ENCODE measurements around the gene GALM.
"Not testable (repeated sequence)": the region's sequence is repeated elsewhere in the genome, so short reads cannot be mapped to it uniquely, and the experiment has no call there.

GALM gene

DNA sequence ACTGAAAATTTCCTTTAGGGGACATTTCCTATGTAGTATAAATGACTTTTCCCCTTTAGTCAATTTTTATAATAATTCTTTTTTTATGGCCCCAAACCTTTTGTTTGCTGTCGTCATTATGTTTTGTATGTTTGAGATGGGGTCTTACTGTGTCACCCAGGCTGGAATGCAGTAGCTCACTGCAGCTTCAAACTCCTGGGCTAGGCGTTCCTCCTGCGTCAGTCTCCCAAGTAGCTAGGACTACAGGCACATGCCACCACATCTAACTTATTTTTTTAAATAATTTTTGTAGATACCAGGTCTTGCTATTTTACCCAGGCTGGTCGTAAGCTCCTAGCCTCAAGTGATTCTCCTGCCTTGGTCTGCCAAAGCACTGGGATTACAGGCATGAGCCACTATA lies 30.8 kb upstream of the GALM start:
- TF ChIP-seq, protein P1, sequence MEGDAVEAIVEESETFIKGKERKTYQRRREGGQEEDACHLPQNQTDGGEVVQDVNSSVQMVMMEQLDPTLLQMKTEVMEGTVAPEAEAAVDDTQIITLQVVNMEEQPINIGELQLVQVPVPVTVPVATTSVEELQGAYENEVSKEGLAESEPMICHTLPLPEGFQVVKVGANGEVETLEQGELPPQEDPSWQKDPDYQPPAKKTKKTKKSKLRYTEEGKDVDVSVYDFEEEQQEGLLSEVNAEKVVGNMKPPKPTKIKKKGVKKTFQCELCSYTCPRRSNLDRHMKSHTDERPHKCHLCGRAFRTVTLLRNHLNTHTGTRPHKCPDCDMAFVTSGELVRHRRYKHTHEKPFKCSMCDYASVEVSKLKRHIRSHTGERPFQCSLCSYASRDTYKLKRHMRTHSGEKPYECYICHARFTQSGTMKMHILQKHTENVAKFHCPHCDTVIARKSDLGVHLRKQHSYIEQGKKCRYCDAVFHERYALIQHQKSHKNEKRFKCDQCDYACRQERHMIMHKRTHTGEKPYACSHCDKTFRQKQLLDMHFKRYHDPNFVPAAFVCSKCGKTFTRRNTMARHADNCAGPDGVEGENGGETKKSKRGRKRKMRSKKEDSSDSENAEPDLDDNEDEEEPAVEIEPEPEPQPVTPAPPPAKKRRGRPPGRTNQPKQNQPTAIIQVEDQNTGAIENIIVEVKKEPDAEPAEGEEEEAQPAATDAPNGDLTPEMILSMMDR (conservative IDR thresholded peaks at IDR 0.05; ENCODE audit: low read depth, low read length): no peak
- DNase-seq (ENCODE audit: low read depth): no peak
- H3K4me3 ChIP-seq (ENCODE audit: low read depth, low read length): no peak overlapping the region

DNA sequence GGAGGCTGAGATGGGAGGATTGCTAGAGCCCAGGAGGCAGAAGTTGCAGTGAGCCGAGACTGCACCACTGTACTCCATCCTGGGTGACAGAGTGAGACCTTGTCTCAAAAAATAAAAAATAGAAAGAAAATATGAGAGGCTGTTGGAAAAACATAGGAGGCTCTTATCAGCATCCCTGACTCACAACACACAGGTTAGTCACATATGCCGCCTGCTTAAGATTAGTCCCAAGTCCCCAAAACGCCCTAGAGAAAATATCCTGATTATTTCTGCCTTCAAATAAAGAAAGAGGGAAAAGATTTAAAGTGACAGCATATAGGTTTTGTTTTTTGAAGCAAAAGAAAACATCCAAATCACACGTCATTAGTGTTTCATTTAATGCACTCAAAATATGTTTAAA lies 29.8 kb upstream of the GALM start:
- no peak overlapping the region for H3K4me3 ChIP-seq (ENCODE audit: low read depth, low read length)
- DNase-seq (ENCODE audit: low read depth): no peak
- TF ChIP-seq, protein P1 (conservative IDR thresholded peaks at IDR 0.05; ENCODE audit: low read depth, low read length): no peak

DNA sequence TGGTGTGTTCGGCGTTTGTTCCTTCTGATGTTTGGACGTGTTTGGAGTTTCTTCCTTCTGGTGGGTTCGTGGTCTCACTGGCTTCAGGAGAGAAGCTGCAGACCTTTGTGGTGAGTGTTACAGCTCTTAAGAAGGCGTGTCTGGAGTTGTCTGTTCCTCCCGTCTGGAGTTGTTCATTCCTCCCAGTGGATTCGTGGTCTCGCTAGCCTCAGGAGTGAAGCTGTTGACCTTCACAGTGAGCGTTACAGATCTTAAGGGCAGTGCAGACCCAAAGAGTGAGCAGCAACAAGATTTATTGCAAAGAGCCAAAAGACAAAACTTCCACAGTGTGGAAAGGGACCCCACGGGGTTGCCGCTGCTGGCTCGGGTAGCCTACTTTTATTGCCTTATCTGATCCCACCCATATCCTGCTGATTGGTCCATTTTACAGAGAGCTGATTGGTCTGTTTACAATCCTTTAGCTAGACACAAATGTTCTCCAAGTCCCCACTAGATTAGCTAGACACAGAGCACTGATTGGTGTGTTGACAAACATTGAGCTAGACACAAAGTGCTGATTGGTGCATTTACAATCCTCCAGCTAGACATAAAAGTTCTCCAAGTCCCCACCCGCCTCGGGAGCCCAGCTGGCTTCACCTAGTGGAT lies 23.4 kb upstream of the GALM start:
- DNase-seq (ENCODE audit: low read depth); H3K4me3 ChIP-seq (ENCODE audit: low read depth, low read length): not testable (repeated sequence)

DNA sequence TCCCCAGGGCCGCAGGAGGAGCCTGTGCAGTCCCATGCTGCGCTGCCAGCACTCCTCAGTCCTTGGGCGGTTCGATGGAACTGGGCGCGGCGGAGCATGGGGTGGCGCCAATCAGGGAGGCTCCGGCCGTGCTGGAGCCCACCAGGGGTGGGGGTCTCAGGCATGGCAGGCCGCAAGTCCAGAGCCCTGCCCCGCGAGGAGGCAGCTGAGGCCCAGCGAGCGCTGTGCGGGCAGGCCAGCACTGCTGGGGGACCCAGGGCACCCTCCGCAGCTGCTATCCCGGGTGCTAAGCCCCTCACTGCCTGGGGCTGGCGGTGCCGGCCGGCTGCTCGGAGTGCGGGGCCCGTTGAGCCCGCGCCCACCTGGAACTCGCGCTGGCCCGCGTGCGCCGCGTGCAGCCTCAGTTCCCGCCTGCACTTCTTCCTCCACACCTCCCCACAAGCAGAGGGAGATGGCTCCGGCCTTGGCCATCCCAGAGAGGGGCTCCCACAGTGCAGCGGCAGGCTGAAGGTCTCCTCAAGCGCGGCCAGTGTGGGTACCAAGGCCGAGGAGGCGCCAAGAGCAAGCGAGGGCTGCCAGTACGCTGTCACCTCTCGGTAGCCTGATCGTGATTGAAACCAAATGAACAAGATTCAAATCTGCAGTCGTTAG lies 22.8 kb upstream of the GALM start:
- TF ChIP-seq, protein P1 (conservative IDR thresholded peaks at IDR 0.05; ENCODE audit: low read depth, low read length): no peak
- DNase-seq (ENCODE audit: low read depth): no peak
- no peak overlapping the region for H3K4me3 ChIP-seq (ENCODE audit: low read depth, low read length)

DNA sequence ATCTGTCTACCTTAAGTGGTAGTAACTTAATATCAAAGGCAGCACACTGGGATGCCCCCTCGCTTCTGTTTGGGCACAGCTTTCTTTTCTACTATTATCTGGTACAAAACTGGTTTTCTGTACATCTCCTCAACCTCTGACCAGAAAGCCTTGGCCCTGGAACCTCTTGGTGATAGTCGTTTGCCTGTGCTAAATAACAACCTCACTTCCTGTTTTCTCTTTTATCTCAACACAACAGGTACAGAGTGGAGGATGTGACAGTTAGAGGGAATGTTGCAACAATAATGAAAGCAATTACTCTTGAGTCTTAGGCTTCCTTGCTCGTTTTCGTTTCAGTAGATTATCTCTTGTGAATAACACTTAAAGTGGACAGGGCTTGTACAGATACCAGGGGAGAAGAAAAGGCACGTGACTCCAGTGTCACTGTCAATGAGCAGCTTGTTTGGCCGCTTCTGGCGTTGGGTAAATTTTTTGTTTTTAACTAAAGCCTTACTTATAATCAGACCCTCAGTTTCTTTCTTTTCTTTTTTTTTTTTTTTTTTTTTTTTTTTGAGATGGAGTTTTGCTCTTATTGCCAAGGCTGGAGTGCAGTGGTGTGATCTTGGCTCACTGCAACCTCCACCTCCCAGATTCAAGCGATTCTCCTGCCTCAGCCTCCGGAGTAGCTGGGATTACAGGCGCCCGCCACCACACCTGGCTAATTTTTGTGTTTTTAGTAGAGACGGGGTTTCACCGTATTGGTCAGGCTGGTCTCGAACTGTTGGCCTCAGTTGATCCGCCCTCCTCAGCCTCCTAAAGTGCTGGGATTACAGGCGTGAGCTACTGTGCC lies 22.0 kb upstream of the GALM start:
- not testable (repeated sequence) for H3K4me3 ChIP-seq (ENCODE audit: low read depth, low read length); DNase-seq (ENCODE audit: low read depth)

DNA sequence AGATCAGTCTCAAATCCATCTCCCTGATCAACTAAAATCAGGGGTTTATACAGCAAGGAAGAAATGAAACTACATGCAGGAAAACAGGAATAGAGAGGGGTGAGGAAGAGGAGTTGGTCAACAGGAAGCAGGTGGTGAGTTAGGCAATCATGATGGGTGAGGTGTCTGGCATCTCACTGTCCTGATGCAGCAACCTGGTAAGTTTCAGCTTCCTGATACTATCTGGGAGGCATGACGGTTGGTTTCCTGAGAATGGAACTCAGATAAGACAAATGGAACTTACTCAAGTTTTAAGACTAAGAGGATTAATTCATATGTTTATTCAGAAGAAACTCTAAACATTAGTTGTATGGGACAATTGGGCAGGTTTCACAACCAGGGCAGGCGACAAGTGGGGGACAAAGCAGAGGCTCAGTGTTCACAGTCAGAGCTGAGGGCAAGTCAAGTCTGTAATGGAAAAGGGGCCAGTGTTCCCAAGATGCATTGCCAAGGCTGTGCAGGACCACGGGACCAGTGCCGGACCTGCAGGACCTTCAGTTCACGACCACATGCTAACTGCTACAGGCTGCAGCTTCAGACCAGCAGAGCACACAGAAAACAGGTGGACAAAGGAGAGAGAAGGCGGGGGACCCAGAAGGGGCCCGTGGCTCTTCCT lies 17.7 kb upstream of the GALM start:
- TF ChIP-seq, protein P1 (conservative IDR thresholded peaks at IDR 0.05; ENCODE audit: low read depth, low read length): no peak
- no peak for DNase-seq (ENCODE audit: low read depth)
- H3K4me3 ChIP-seq (ENCODE audit: low read depth, low read length): no peak overlapping the region

DNA sequence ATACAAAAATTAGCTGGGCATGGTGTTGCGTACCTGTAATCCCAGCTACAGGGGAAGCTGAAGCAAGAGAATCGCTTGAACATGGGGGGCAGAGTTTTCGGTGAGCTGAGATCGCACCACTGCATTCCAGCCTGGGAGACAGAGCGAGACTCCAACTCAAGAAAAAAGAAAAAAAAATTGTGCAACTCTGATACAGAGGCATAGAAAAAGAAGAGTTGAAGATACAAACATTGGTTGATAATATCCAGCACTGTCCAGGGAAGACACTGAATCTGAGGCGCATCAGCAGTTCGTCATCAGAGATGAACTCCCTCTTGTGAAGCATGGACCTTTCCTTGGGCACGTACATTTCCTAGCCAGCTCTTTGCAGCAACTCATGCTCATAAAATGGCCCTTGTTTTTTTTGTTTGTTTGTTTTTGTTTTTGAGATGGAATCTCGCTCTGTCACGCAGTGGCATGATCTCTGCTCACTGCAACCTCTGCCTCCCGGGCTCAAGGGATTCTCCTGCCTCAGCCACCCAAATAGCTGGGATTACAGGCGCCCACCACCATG lies 16.7 kb upstream of the GALM start:
- no peak for DNase-seq (ENCODE audit: low read depth)
- TF ChIP-seq, protein P1 (conservative IDR thresholded peaks at IDR 0.05; ENCODE audit: low read depth, low read length): no peak
- H3K4me3 ChIP-seq (ENCODE audit: low read depth, low read length): no peak overlapping the region
